Hepatocyte (in vitro differentiated cells): ENCODE data around the gene TMEM138. TPM values are rescaled to one million over a fixed set of nuclear protein-coding genes. Genes with fewer than 3 reads are reported as not detected.

Source experiments
- DNase-seq: peaks from one replicate; pipeline ENCODE4 v3.0.0-alpha.2; 2016; ENCODE audit warnings: low spot score
- H2AFZ ChIP-seq: fragments of 200-600 bp; sonication (generic); 2 replicates; pipeline ENCODE4 v1.6.0; 2016; ENCODE audit warnings: antibody characterized with exemption, mild to moderate bottlenecking
- H3K27ac ChIP-seq: fragments of 200-600 bp; sonication (generic); 2 replicates; pipeline ENCODE4 v1.5.1; 2016; ENCODE audit warnings: mild to moderate bottlenecking
- H3K27me3 ChIP-seq: fragments of 200-600 bp; sonication (generic); 2 replicates; pipeline ENCODE4 v1.6.1; 2016
- H3K36me3 ChIP-seq: fragments of 200-600 bp; sonication (generic); replicated peaks from 2 replicates; pipeline ENCODE4 v1.5.1; 2016; ENCODE audit warnings: low read depth; ENCODE audit not compliant: insufficient read depth
- H3K4me1 ChIP-seq: fragments of 200-600 bp; sonication (generic); 2 replicates; pipeline ENCODE4 v1.5.1; 2016; ENCODE audit warnings: mild to moderate bottlenecking, moderate library complexity; ENCODE audit not compliant: insufficient read depth
- H3K4me2 ChIP-seq: fragments of 200-600 bp; sonication (generic); 2 replicates; pipeline ENCODE4 v1.6.0; 2016
- H3K4me3 ChIP-seq: fragments of 200-600 bp; sonication (generic); 2 replicates; pipeline ENCODE4 v1.5.1; 2016; ENCODE audit warnings: mild to moderate bottlenecking
- H3K79me2 ChIP-seq: fragments of 200-600 bp; sonication (generic); 2 replicates; pipeline ENCODE4 v1.6.0; 2017; ENCODE audit warnings: mild to moderate bottlenecking
- H3K9me2 ChIP-seq: fragments of 200-600 bp; sonication (generic); replicated peaks from 2 replicates; pipeline ENCODE4 v1.6.0; 2017; ENCODE audit warnings: mild to moderate bottlenecking; ENCODE audit not compliant: insufficient read depth
- H3K9me3 ChIP-seq: fragments of 200-600 bp; sonication (generic); 2 replicates; pipeline ENCODE4 v1.5.1; 2016; ENCODE audit warnings: low read depth, mild to moderate bottlenecking
- H4K20me1 ChIP-seq: fragments of 200-600 bp; sonication (generic); 2 replicates; pipeline ENCODE4 v1.6.0; 2016; ENCODE audit warnings: mild to moderate bottlenecking; ENCODE audit not compliant: insufficient read depth, poor library complexity, severe bottlenecking
- CTCF ChIP-seq: fragments of 200-600 bp; sonication (generic); IDR thresholded peaks from 2 replicates; pipeline ENCODE4 v1.5.1; 2016; ENCODE audit warnings: antibody characterized with exemption, mild to moderate bottlenecking; ENCODE audit not compliant: poor library complexity
- EZH2 ChIP-seq: fragments of 200-600 bp; sonication (generic); IDR thresholded peaks from 2 replicates; pipeline ENCODE4 v1.6.1; 2016; ENCODE audit warnings: antibody characterized with exemption, mild to moderate bottlenecking, borderline replicate concordance
- EZH2phosphoT487 ChIP-seq: fragments of 200-600 bp; sonication (generic); IDR thresholded peaks from one replicate; pipeline ENCODE4 v1.6.1; 2018; ENCODE audit warnings: antibody characterized with exemption, mild to moderate bottlenecking, low read depth, moderate library complexity; ENCODE audit not compliant: unreplicated experiment, severe bottlenecking
- WGBS: methylation state at CpG from one replicate; pipeline ENCODE4 v1.1.6; 2016; ENCODE audit warnings: low lambda C conversion rate; ENCODE audit errors: missing lambda C conversion rate; 5-methylcytosine and 5-hydroxymethylcytosine counted together
- polyA plus RNA-seq: library from polyadenylated mRNA; unstranded; fragments of >200 nt; fragmentation: Nextera tagmentation; extraction: Ambion mirVana; gene quantifications from 2 replicates; pipeline ENCODE4 v1.2.1, GENCODE V29; 2016
- total RNA-seq: library from RNA; depleted of rRNA; stranded (reverse); fragments of >200 nt; gene quantifications from 2 replicates; pipeline ENCODE4 v1.2.3, GENCODE V29; 2014

The TMEM138 gene
- total and polyA plus RNA-seq, 2 experiments from 2014 or later = 32.8 to 48.6 TPM

- Histone ChIP-seq H3K4me1 (no peaks in the 10 kb centered on the region), H3K4me2 (no peak overlapping the region), H3K27me3 (no peaks in the 10 kb centered on the region), H3K36me3 (no peaks in the 10 kb centered on the region), H3K9me2 (no peaks in the 10 kb centered on the region), H2AFZ (no peak overlapping the region), H3K9me3 (no peaks in the 10 kb centered on the region), H4K20me1 (peaks cover 21% of the 10 kb centered on the region), H3K79me2 (peaks cover 27% of the 10 kb centered on the region), H3K27ac (no peak overlapping the region), H3K4me3 (no peak overlapping the region)
- TF ChIP-seq EZH2 = no peak
- no peak for TF ChIP-seq CTCF
- TF ChIP-seq EZH2phosphoT487 = no peak
- WGBS = 96% methylated on average over 2 of the region's 2 CpGs
- no peak for DNase-seq
Observed at GRCh38 chr11:61414547-61414946, 52.4 kb downstream of the TMEM138 start.

- Histone ChIP-seq H4K20me1 (peaks cover 26% of the 10 kb centered on the region), H3K27ac (no peak overlapping the region), H3K79me2 (peaks cover 36% of the 10 kb centered on the region), H3K9me3 (no peaks in the 10 kb centered on the region), H3K9me2 (no peaks in the 10 kb centered on the region), H3K36me3 (no peaks in the 10 kb centered on the region), H2AFZ (no peak overlapping the region), H3K27me3 (no peaks in the 10 kb centered on the region), H3K4me1 (no peaks in the 10 kb centered on the region), H3K4me3 (no peak overlapping the region), H3K4me2 (no peak overlapping the region)
- TF ChIP-seq EZH2 (no peak), EZH2phosphoT487 (no peak), CTCF (no peak)
- DNase-seq = no peak
- WGBS = 97% methylated on average over 6 of the region's 6 CpGs
Observed at GRCh38 chr11:61415381-61415780, 53.2 kb downstream of the TMEM138 start.

GRCh38 chr11:61416941-61417340 lies 54.8 kb downstream of the TMEM138 start:
- H2AFZ ChIP-seq = no peak overlapping the region
- H3K4me3 ChIP-seq = no peak overlapping the region
- peaks cover 51% of the 10 kb centered on the region for H3K79me2 ChIP-seq
- no peak overlapping the region for H3K27ac ChIP-seq
- no peaks in the 10 kb centered on the region for H3K36me3 ChIP-seq
- TF ChIP-seq EZH2phosphoT487 (no peak), CTCF (no peak)
- 93% methylated on average over 3 of the region's 3 CpGs for WGBS
- H3K27me3 ChIP-seq = no peaks in the 10 kb centered on the region
- peaks cover 32% of the 10 kb centered on the region for H4K20me1 ChIP-seq
- H3K4me1 ChIP-seq = no peaks in the 10 kb centered on the region
- no peaks in the 10 kb centered on the region for H3K9me3 ChIP-seq
- no peak overlapping the region for H3K4me2 ChIP-seq
- no peaks in the 10 kb centered on the region for H3K9me2 ChIP-seq
- DNase-seq = no peak

- H3K79me2 ChIP-seq = peaks cover 56% of the 10 kb centered on the region
- no peak overlapping the region for H2AFZ ChIP-seq
- no peaks in the 10 kb centered on the region for H3K27me3 ChIP-seq
- no peak for DNase-seq
- peaks cover 35% of the 10 kb centered on the region for H4K20me1 ChIP-seq
- H3K36me3 ChIP-seq = no peaks in the 10 kb centered on the region
- H3K27ac ChIP-seq = no peak overlapping the region
- TF ChIP-seq EZH2phosphoT487 = no peak
- no peak overlapping the region for H3K4me2 ChIP-seq
- 94% methylated on average over 2 of the region's 2 CpGs for WGBS
- no peaks in the 10 kb centered on the region for H3K9me2 ChIP-seq
- no peaks in the 10 kb centered on the region for H3K9me3 ChIP-seq
- H3K4me1 ChIP-seq = no peaks in the 10 kb centered on the region
- no peak overlapping the region for H3K4me3 ChIP-seq
Observed at GRCh38 chr11:61417670-61418069, 55.5 kb downstream of the TMEM138 start.
